ENCODE results near the gene RHOT1.
"Not testable (repeated sequence)": the region's sequence is repeated elsewhere in the genome, so short reads cannot be mapped to it uniquely, and the experiment has no call there.

- TF ChIP-seq CTCF (IDR thresholded peaks at IDR 0.05; ENCODE audit: extremely low read depth in 1 of 2, insufficient read depth in 1 of 2, low read depth in 1 of 2, low read length in 2 of 2); POLR2A (IDR thresholded peaks at IDR 0.05; ENCODE audit: low read depth, low read length): not testable (repeated sequence)
Observed at GRCh38 chr17:32106471-32106981, 35.8 kb upstream of the RHOT1 start.

Data from endothelial cell of umbilical vein (primary cell).